Measurements from ENCODE around the gene DAPP1.

DAPP1 gene

DNA sequence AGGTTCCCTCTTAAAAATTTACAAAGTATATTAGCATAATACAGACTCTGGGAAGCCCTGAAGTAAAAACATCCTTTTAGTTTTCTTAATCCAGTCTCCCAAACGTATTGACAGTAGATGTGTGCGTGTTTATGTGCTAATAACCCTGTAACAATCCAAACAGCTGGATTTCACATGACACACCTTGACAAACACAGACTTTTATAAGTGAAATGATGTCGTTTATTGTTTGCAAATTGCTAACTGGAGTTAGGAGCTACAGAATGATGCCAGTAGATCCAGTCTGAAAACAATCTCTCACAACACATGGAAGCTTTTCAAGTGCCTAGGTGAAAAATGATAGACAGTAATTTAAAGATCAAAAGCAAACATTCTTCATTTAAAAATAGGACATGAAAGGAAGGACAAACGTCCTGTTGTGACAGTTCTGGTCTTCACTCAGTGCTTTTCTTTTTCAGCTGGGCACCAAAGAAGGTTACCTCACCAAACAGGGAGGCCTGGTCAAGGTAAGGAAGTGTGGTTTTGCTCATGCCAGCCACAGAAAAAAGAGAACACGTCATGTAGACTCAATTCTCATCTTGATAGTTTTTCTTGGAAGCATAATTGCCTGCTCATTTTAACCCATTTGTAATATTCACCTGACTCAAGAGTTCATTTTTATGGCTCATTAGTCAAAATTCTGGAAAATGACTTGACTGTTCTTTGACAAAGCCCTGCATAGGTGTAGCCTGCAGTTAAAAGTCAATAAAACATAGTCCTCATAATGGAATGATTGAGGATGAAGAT is 44.7 kb downstream of the DAPP1 start:
- H3K4me3 ChIP-seq (ENCODE audit: low read depth, low read length): no peak overlapping the region
- TF ChIP-seq, protein P1, sequence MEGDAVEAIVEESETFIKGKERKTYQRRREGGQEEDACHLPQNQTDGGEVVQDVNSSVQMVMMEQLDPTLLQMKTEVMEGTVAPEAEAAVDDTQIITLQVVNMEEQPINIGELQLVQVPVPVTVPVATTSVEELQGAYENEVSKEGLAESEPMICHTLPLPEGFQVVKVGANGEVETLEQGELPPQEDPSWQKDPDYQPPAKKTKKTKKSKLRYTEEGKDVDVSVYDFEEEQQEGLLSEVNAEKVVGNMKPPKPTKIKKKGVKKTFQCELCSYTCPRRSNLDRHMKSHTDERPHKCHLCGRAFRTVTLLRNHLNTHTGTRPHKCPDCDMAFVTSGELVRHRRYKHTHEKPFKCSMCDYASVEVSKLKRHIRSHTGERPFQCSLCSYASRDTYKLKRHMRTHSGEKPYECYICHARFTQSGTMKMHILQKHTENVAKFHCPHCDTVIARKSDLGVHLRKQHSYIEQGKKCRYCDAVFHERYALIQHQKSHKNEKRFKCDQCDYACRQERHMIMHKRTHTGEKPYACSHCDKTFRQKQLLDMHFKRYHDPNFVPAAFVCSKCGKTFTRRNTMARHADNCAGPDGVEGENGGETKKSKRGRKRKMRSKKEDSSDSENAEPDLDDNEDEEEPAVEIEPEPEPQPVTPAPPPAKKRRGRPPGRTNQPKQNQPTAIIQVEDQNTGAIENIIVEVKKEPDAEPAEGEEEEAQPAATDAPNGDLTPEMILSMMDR (IDR thresholded peaks at IDR 0.05; ENCODE audit: insufficient read depth, low read length, missing control alignments): no peak
- CTCF ChIA-PET: no interaction called here
- DNase-seq (ENCODE audit: low read depth, low spot score): no peak
- POLR2A ChIA-PET: no interaction called here

DNA sequence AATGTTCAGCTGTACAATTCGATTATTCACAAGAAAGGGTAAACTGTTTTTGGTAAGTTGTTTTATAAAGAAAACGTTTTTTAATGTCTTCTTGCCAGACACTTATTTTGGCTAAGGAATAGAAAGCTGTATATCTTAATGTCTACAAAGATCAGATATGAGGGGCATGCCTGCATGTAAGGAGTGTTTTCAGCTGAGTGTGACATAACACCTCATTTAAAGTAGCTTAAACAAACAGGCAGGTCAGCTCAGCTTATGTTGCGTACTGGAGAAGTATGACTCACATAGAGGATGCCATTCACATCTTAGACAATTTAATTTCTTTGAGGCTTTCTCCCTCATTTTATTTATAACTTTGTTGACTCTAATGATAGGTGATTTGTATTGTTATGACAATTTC is 47.2 kb downstream of the DAPP1 start:
- TF ChIP-seq, protein P1 (IDR thresholded peaks at IDR 0.05; ENCODE audit: insufficient read depth, low read length, missing control alignments): no peak
- H3K4me3 ChIP-seq (ENCODE audit: low read depth, low read length): no peak overlapping the region
- ChIA-PET CTCF (no interaction called here), POLR2A (no interaction called here)
- DNase-seq (ENCODE audit: low read depth, low spot score): no peak

DNA sequence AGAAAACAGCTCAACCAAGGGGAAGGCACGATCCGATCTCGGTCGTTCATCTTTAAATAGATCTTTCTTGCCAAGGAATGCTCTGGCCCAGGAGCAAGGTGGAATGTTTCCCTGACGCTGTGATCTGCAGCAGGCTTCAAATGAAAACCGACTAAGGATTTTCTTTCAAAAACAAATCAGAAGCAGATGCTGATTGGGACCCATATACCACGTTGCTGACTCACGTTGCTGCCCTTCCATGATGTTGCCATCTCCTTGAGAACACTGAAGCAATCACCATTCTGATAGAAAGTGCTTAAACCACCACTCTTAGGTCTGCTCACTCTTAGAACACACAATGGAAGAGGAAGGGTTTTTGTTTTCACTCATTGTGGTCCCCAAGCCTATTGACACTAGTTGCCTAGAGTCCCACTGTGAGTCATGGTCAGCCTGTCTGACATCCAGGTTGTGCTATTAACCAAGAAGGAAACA is 51.5 kb downstream of the DAPP1 start:
- ChIA-PET CTCF (no interaction called here), POLR2A (interaction anchor here (0.9 kb wide), 1 partner anchor 305 kb away, joined by 4 read pairs; the partner anchor contains the start of gene TRMT10A)
- TF ChIP-seq, protein P1 (IDR thresholded peaks at IDR 0.05; ENCODE audit: insufficient read depth, low read length, missing control alignments): no peak
- no peak for DNase-seq (ENCODE audit: low read depth, low spot score)
- no peak overlapping the region for H3K4me3 ChIP-seq (ENCODE audit: low read depth, low read length)

DNA sequence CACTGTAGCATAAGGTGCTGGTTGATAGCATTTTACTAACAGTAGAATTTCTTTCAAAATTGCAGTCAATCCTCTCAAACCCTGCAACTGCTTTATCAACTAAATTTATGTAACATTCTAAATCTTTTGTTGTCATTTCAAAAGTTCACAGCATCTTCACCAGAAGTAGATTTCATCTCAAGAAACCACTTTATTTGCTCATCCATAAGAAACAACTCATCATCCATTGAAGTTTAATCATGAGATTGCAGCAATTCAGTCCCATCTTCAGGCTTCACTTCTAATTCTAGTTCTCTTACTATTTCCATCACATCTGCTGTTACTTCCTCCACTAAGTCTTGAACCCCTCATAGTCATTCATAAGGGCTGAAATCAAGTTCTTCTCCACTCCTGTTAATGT is 55.9 kb downstream of the DAPP1 start:
- ChIA-PET CTCF (no interaction called here), POLR2A (no interaction called here)
- DNase-seq (ENCODE audit: low read depth, low spot score): no peak
- H3K4me3 ChIP-seq (ENCODE audit: low read depth, low read length): no peak overlapping the region
- TF ChIP-seq, protein P1 (IDR thresholded peaks at IDR 0.05; ENCODE audit: insufficient read depth, low read length, missing control alignments): no peak

DNA sequence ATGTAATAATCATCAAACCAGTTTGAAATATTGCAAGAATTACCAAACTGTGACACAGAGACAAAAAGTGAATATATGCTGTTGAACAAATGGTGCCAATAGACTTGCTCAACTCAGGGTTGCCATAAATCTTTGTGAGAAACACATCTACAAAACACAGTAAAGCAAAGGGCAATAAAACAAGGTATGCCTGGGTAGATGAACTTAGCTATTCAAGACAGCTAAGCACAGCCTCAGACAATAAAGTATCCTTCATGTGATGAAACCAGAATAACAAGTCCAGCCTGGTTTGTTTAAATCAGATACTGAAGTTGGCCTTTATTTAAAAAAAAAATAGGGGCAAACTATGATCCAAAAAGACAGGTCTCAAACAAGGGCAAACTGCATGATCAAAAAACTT is 58.4 kb downstream of the DAPP1 start:
- no peak for DNase-seq (ENCODE audit: low read depth, low spot score)
- CTCF ChIA-PET: no interaction called here
- no peak overlapping the region for H3K4me3 ChIP-seq (ENCODE audit: low read depth, low read length)
- POLR2A ChIA-PET: no interaction called here
- TF ChIP-seq, protein P1 (IDR thresholded peaks at IDR 0.05; ENCODE audit: insufficient read depth, low read length, missing control alignments): no peak

DNA sequence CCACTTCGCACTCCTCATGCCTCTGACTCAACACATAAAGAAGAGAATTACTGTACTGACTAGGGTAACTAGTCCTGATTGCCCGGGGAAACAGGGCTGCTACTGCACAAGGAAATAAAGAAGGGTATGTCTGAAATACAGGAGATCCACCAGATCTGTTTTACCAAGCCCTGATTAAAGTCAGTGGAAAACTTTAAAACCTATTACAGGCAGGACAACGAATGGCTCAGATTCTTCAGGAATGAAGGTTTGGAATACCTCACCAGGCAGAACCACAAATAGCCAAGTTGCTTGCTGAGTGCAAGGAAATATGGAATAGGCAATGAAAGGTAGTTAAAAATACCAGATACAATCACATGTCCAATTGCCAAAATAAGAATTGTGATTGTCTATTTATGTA is 60.3 kb downstream of the DAPP1 start:
- CTCF ChIA-PET: no interaction called here
- POLR2A ChIA-PET: no interaction called here
- DNase-seq (ENCODE audit: low read depth, low spot score): no peak

More for the DNA sequence above, 60.3 kb downstream of the DAPP1 start:
- H3K4me3 ChIP-seq (ENCODE audit: low read depth, low read length): no peak overlapping the region
- TF ChIP-seq, protein P1 (IDR thresholded peaks at IDR 0.05; ENCODE audit: insufficient read depth, low read length, missing control alignments): no peak

Measured in AG04449 (cell line).